ENCODE data around the gene SUN2. TPM values are rescaled to one million over a fixed set of nuclear protein-coding genes. Genes with fewer than 3 reads are reported as not detected.

The SUN2 gene
- total RNA-seq, 1 donor from 2014 or later: 41.7 TPM

DNA sequence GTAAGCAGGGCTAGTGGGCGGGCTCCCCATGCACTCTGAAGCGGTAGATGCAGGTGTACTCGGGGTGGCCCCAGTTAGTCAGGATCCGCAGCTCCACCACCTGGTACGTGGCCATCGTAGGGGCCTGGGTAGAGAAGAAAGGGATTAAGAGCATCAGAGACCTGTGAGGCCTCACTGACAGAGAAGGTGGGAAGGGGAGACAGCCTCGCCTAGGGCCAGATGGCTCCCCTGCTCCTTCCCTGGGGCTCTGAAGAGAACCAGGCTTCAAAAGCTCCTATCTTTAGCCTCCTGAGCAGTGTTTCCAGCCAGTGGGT lies 19.6 kb downstream of the SUN2 start:
- H3K27me3 Mint-ChIP-seq (ENCODE audit: low read depth): no peaks in the 10 kb centered on the region
- no peaks in the 10 kb centered on the region for H3K9me3 Mint-ChIP-seq
- TF ChIP-seq, protein P1, sequence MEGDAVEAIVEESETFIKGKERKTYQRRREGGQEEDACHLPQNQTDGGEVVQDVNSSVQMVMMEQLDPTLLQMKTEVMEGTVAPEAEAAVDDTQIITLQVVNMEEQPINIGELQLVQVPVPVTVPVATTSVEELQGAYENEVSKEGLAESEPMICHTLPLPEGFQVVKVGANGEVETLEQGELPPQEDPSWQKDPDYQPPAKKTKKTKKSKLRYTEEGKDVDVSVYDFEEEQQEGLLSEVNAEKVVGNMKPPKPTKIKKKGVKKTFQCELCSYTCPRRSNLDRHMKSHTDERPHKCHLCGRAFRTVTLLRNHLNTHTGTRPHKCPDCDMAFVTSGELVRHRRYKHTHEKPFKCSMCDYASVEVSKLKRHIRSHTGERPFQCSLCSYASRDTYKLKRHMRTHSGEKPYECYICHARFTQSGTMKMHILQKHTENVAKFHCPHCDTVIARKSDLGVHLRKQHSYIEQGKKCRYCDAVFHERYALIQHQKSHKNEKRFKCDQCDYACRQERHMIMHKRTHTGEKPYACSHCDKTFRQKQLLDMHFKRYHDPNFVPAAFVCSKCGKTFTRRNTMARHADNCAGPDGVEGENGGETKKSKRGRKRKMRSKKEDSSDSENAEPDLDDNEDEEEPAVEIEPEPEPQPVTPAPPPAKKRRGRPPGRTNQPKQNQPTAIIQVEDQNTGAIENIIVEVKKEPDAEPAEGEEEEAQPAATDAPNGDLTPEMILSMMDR (conservative IDR thresholded peaks at IDR 0.05): no peak
- peak overlapping the region; percentile 34 for H3K4me3 Mint-ChIP-seq
- peaks cover 9% of the 10 kb centered on the region for H3K36me3 Mint-ChIP-seq (ENCODE audit: low read depth)
- DNase-seq (ENCODE audit: low read depth, low spot score): no peak
- no peaks in the 10 kb centered on the region for H3K4me1 Mint-ChIP-seq
- H3K27ac Mint-ChIP-seq (ENCODE audit: unreplicated experiment): no peak overlapping the region

GRCh38 chr22:38735465-38736256 lies 20.1 kb downstream of the SUN2 start:
- Mint-ChIP-seq H3K4me1 (no peaks in the 10 kb centered on the region), H3K9me3 (no peaks in the 10 kb centered on the region), H3K4me3 (peak overlapping the region; percentile 34), H3K36me3 (ENCODE audit: low read depth) (peaks cover 9% of the 10 kb centered on the region), H3K27ac (ENCODE audit: unreplicated experiment) (no peak overlapping the region), H3K27me3 (ENCODE audit: low read depth) (no peaks in the 10 kb centered on the region)
- TF ChIP-seq, protein P1 (conservative IDR thresholded peaks at IDR 0.05): no peak
- DNase-seq (ENCODE audit: low read depth, low spot score): no peak

GRCh38 chr22:38735126-38735464 lies 20.7 kb downstream of the SUN2 start:
- Mint-ChIP-seq H3K27ac (ENCODE audit: unreplicated experiment) (no peak overlapping the region), H3K4me1 (no peaks in the 10 kb centered on the region), H3K36me3 (ENCODE audit: low read depth) (peaks cover 9% of the 10 kb centered on the region), H3K4me3 (peak overlapping the region; percentile 51), H3K9me3 (no peaks in the 10 kb centered on the region), H3K27me3 (ENCODE audit: low read depth) (no peaks in the 10 kb centered on the region)
- DNase-seq (ENCODE audit: low read depth, low spot score): no peak
- TF ChIP-seq, protein P1 (conservative IDR thresholded peaks at IDR 0.05): no peak

DNA sequence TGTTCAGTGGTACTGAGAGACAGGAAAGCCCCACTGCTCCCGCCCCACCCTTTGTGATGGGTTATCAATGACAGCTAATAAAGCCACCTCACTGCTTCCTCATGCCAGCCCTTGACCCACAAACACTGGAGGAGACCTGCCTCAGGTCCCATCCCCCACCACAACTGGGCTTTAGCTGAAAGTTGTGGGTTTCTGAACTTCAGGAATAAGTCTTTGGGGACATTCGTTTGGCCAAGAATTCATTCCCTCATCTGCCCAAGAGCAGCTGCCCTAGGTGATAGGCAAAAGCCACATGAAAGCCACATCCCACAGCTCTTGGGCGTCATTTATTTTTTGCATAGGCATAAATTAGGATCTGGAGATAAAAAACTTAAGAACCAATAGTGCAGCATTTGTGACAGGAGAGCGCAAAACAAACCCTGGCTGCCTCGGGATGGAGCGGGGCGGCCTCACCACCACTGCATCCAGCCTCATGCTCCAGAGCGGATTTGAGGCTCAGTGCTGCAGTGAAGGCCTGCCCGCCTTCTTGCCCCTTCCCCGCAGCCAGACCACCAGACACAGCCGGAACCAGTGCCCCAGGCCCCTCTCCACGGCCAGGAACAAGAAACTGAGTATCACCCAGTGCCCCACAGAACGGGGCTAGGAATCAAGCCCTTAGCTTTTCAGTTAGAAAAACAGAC lies 21.2 kb downstream of the SUN2 start:
- no peaks in the 10 kb centered on the region for H3K27me3 Mint-ChIP-seq (ENCODE audit: low read depth)
- H3K4me3 Mint-ChIP-seq: peak overlapping the region; percentile 51
- H3K4me1 Mint-ChIP-seq: no peaks in the 10 kb centered on the region
- H3K27ac Mint-ChIP-seq (ENCODE audit: unreplicated experiment): no peak overlapping the region
- H3K36me3 Mint-ChIP-seq (ENCODE audit: low read depth): peaks cover 9% of the 10 kb centered on the region
- TF ChIP-seq, protein P1 (conservative IDR thresholded peaks at IDR 0.05): no peak
- H3K9me3 Mint-ChIP-seq: no peaks in the 10 kb centered on the region
- DNase-seq (ENCODE audit: low read depth, low spot score): no peak

DNA sequence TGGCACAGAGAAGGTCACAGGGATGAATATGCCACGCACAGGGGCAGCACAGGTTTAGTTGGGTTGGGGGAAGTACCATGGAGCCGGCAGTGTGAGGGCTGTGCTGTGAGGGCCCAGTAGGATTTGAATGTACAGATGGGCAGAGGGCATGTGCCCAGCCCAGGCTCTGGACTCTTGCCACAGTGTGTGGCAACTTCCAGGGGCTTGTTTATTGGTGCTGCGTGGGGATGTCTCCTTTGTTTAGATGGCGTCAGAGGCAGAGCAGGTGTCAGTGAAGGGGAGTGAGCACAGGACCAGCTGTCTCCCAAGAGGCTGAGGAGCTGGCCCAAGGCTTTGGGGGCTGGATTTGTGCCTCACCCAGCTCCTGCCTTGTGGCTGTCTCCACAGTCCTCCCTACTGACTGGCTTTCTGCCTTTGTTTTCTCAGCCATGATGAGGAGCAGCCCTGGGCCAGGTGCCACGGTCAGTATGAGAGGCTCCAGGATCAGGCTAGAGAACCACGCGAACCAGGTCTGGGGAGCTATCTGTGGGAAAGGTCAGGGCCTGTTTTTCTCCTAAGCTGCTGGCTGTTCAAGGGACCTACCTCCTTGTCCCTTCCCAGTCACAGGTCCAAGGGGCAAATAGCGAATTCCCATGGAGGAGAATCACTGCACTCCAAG lies 21.9 kb downstream of the SUN2 start:
- no peaks in the 10 kb centered on the region for H3K4me1 Mint-ChIP-seq
- peaks cover 9% of the 10 kb centered on the region for H3K36me3 Mint-ChIP-seq (ENCODE audit: low read depth)
- DNase-seq (ENCODE audit: low read depth, low spot score): no peak
- no peaks in the 10 kb centered on the region for H3K9me3 Mint-ChIP-seq
- TF ChIP-seq, protein P1 (conservative IDR thresholded peaks at IDR 0.05): no peak
- H3K4me3 Mint-ChIP-seq: no peak overlapping the region
- H3K27ac Mint-ChIP-seq (ENCODE audit: unreplicated experiment): no peak overlapping the region
- H3K27me3 Mint-ChIP-seq (ENCODE audit: low read depth): no peaks in the 10 kb centered on the region
